ENCODE measurements around the gene PYCARD. TPM values are rescaled to one million over a fixed set of nuclear protein-coding genes. Genes with fewer than 3 reads are reported as not detected.
A peak's percentile ranks its signal among the peaks of the same experiment; 100 is the strongest.

The PYCARD gene
- polyA plus RNA-seq, 1 donor from 2014 or later, result not detected

- H3K9me3 ChIP-seq (ENCODE audit: low read length), result no peaks in the 10 kb centered on the region
- no peak overlapping the region for H3K4me2 ChIP-seq (ENCODE audit: low read length)
- peaks cover 23% of the 10 kb centered on the region for H3K36me3 ChIP-seq (ENCODE audit: insufficient read depth, low read length)
- H4K20me1 ChIP-seq (ENCODE audit: insufficient read depth), result peaks cover 10% of the 10 kb centered on the region
- H3K9me2 ChIP-seq (ENCODE audit: insufficient read depth, low read length), result no peaks in the 10 kb centered on the region
- H3K27me3 ChIP-seq (ENCODE audit: insufficient read depth, low read depth, low read length), result no peaks in the 10 kb centered on the region
- peaks cover 2% of the 10 kb centered on the region for H3K79me2 ChIP-seq (replicated peaks; ENCODE audit: insufficient read depth, low read length)
- no peak overlapping the region for H3K4me3 ChIP-seq (ENCODE audit: low read length)
- TF ChIP-seq MXI1 (conservative IDR thresholded peaks at IDR 0.05; ENCODE audit: poor library complexity, severe bottlenecking) (no peak), RAD21 (conservative IDR thresholded peaks at IDR 0.05) (no peak), SMC3 (conservative IDR thresholded peaks at IDR 0.05; ENCODE audit: poor library complexity) (no peak), CTCF (IDR thresholded peaks at IDR 0.05; ENCODE audit: poor library complexity, severe bottlenecking) (no peak), EP300 (conservative IDR thresholded peaks at IDR 0.05; ENCODE audit: poor library complexity, severe bottlenecking) (no peak), EZH2 (IDR thresholded peaks at IDR 0.05; ENCODE audit: borderline replicate concordance, insufficient read depth, low read length, poor library complexity, severe bottlenecking) (no peak), TAF1 (IDR thresholded peaks at IDR 0.05; ENCODE audit: low read depth) (no peak), POLR2AphosphoS5 (IDR thresholded peaks at IDR 0.05) (no peak)
- TF ChIP-seq, protein P1, sequence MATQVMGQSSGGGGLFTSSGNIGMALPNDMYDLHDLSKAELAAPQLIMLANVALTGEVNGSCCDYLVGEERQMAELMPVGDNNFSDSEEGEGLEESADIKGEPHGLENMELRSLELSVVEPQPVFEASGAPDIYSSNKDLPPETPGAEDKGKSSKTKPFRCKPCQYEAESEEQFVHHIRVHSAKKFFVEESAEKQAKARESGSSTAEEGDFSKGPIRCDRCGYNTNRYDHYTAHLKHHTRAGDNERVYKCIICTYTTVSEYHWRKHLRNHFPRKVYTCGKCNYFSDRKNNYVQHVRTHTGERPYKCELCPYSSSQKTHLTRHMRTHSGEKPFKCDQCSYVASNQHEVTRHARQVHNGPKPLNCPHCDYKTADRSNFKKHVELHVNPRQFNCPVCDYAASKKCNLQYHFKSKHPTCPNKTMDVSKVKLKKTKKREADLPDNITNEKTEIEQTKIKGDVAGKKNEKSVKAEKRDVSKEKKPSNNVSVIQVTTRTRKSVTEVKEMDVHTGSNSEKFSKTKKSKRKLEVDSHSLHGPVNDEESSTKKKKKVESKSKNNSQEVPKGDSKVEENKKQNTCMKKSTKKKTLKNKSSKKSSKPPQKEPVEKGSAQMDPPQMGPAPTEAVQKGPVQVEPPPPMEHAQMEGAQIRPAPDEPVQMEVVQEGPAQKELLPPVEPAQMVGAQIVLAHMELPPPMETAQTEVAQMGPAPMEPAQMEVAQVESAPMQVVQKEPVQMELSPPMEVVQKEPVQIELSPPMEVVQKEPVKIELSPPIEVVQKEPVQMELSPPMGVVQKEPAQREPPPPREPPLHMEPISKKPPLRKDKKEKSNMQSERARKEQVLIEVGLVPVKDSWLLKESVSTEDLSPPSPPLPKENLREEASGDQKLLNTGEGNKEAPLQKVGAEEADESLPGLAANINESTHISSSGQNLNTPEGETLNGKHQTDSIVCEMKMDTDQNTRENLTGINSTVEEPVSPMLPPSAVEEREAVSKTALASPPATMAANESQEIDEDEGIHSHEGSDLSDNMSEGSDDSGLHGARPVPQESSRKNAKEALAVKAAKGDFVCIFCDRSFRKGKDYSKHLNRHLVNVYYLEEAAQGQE (IDR thresholded peaks at IDR 0.05; ENCODE audit: borderline replicate concordance), result no peak
- H3K9ac ChIP-seq (ENCODE audit: low read length), result no peak overlapping the region
- H2AFZ ChIP-seq (ENCODE audit: low read depth, low read length), result no peak overlapping the region
- no peak overlapping the region for H3K27ac ChIP-seq (ENCODE audit: low read length)
- no peaks in the 10 kb centered on the region for H3F3A ChIP-seq (ENCODE audit: insufficient read depth, low read length, poor library complexity, severe bottlenecking)
These were observed 8.7 kb downstream of the PYCARD start for GRCh38 chr16:31193874-31194273.

- TF ChIP-seq, protein P1 (IDR thresholded peaks at IDR 0.05; ENCODE audit: borderline replicate concordance), result no peak
- TF ChIP-seq MXI1 (conservative IDR thresholded peaks at IDR 0.05; ENCODE audit: poor library complexity, severe bottlenecking) (no peak), RAD21 (conservative IDR thresholded peaks at IDR 0.05) (no peak), POLR2AphosphoS5 (IDR thresholded peaks at IDR 0.05) (peak; percentile 1), TAF1 (IDR thresholded peaks at IDR 0.05; ENCODE audit: low read depth) (no peak), EP300 (conservative IDR thresholded peaks at IDR 0.05; ENCODE audit: poor library complexity, severe bottlenecking) (no peak), SMC3 (conservative IDR thresholded peaks at IDR 0.05; ENCODE audit: poor library complexity) (no peak), CTCF (IDR thresholded peaks at IDR 0.05; ENCODE audit: poor library complexity, severe bottlenecking) (no peak)
- H3K9ac ChIP-seq (ENCODE audit: low read length), result no peak overlapping the region
- H3K27ac ChIP-seq (ENCODE audit: low read length), result no peak overlapping the region
- no peaks in the 10 kb centered on the region for H3K9me2 ChIP-seq (ENCODE audit: insufficient read depth, low read length)
- H3K36me3 ChIP-seq (ENCODE audit: insufficient read depth, low read length), result peaks cover 23% of the 10 kb centered on the region
- no peak overlapping the region for H3K4me2 ChIP-seq (ENCODE audit: low read length)
- no peaks in the 10 kb centered on the region for H3K27me3 ChIP-seq (ENCODE audit: insufficient read depth, low read depth, low read length)
- H4K20me1 ChIP-seq (ENCODE audit: insufficient read depth), result peaks cover 14% of the 10 kb centered on the region
- no peak overlapping the region for H2AFZ ChIP-seq (ENCODE audit: low read depth, low read length)
- H3K9me3 ChIP-seq (ENCODE audit: low read length), result no peaks in the 10 kb centered on the region
- no peak overlapping the region for H3K4me3 ChIP-seq (ENCODE audit: low read length)
- H3F3A ChIP-seq (ENCODE audit: insufficient read depth, low read length, poor library complexity, severe bottlenecking), result no peaks in the 10 kb centered on the region
- peaks cover 8% of the 10 kb centered on the region for H3K79me2 ChIP-seq (replicated peaks; ENCODE audit: insufficient read depth, low read length)
These were observed 9.5 kb downstream of the PYCARD start for GRCh38 chr16:31192856-31193642.

Data from neural cell (in vitro differentiated cells).